ENCODE measurements around the gene HMGN5. TPM values are rescaled to one million over a fixed set of nuclear protein-coding genes. Genes with fewer than 3 reads are reported as not detected.

Gene HMGN5
- polyA plus RNA-seq, 1 donor from 2014 or later = 0.45 TPM

DNA sequence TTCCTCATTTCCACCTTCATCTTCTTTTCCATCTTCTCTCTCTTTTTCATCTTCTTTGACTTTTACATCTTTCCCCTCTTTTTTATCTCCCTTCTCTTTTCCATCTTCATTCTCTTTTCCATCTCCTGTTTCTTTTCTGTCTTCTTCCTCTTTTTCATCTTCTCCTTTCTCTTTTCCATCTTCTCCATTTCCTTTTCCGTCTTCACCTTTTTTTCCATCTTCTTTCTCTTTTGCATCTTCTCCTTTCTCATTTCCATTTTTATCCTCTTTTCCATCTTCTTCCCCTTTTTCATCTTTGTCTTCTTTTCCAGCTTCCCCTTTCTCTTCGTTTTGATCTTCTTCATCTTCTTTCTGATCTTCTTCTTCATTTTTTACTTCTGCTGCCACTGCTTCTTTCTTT, 87.0 kb downstream of the HMGN5 start:
- H3K9me3 ChIP-seq (ENCODE audit: low read length) = no peaks in the 10 kb centered on the region
- H3K27ac ChIP-seq (ENCODE audit: low read length) = no peak overlapping the region
- H3K4me3 ChIP-seq (ENCODE audit: low read length) = no peak overlapping the region
- H2AFZ ChIP-seq (ENCODE audit: low read depth, low read length) = no peak overlapping the region
- H3K36me3 ChIP-seq (ENCODE audit: insufficient read depth, low read length) = no peaks in the 10 kb centered on the region
- no peak overlapping the region for H3K9ac ChIP-seq (ENCODE audit: low read length)
- H3K4me2 ChIP-seq (ENCODE audit: low read length) = no peak overlapping the region
- no peaks in the 10 kb centered on the region for H4K20me1 ChIP-seq (ENCODE audit: insufficient read depth)
- no peaks in the 10 kb centered on the region for H3F3A ChIP-seq (ENCODE audit: insufficient read depth, low read length, poor library complexity, severe bottlenecking)
- TF ChIP-seq SMC3 (conservative IDR thresholded peaks at IDR 0.05; ENCODE audit: poor library complexity) = no peak
- no peaks in the 10 kb centered on the region for H3K9me2 ChIP-seq (ENCODE audit: insufficient read depth, low read length)
- no peaks in the 10 kb centered on the region for H3K79me2 ChIP-seq (replicated peaks; ENCODE audit: insufficient read depth, low read length)
- H3K27me3 ChIP-seq (ENCODE audit: insufficient read depth, low read depth, low read length) = no peaks in the 10 kb centered on the region

DNA sequence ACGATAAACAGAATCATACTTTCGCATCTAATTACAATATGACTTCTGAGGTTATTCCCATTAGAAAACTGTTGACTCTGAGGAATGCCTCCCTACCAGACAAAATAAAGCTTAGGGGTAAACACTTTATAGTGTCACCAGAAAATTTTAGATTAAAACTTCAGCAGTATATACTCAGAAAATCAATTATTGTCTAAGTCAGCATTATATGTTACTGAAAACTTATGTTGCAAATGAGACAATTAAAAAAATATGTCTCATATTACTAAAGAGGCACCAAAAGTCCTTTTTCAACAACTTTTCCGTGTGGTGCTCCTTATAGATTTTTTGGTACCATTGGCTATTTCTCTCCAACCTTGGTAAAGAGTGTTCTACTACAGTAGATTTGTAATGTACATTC, 91.4 kb downstream of the HMGN5 start:
- Histone ChIP-seq H3F3A (ENCODE audit: insufficient read depth, low read length, poor library complexity, severe bottlenecking) (no peaks in the 10 kb centered on the region), H3K4me3 (ENCODE audit: low read length) (no peak overlapping the region), H3K4me2 (ENCODE audit: low read length) (no peak overlapping the region), H2AFZ (ENCODE audit: low read depth, low read length) (no peak overlapping the region), H3K79me2 (replicated peaks; ENCODE audit: insufficient read depth, low read length) (no peaks in the 10 kb centered on the region), H3K36me3 (ENCODE audit: insufficient read depth, low read length) (no peaks in the 10 kb centered on the region), H3K27ac (ENCODE audit: low read length) (no peak overlapping the region), H4K20me1 (ENCODE audit: insufficient read depth) (no peaks in the 10 kb centered on the region), H3K9me3 (ENCODE audit: low read length) (no peaks in the 10 kb centered on the region), H3K9ac (ENCODE audit: low read length) (no peak overlapping the region), H3K27me3 (ENCODE audit: insufficient read depth, low read depth, low read length) (no peaks in the 10 kb centered on the region), H3K9me2 (ENCODE audit: insufficient read depth, low read length) (no peaks in the 10 kb centered on the region)
- no peak for TF ChIP-seq EP300 (conservative IDR thresholded peaks at IDR 0.05; ENCODE audit: poor library complexity, severe bottlenecking)
- no peak for TF ChIP-seq TAF1 (IDR thresholded peaks at IDR 0.05; ENCODE audit: low read depth)
- no peak for TF ChIP-seq RAD21 (conservative IDR thresholded peaks at IDR 0.05)
- TF ChIP-seq, protein P1, sequence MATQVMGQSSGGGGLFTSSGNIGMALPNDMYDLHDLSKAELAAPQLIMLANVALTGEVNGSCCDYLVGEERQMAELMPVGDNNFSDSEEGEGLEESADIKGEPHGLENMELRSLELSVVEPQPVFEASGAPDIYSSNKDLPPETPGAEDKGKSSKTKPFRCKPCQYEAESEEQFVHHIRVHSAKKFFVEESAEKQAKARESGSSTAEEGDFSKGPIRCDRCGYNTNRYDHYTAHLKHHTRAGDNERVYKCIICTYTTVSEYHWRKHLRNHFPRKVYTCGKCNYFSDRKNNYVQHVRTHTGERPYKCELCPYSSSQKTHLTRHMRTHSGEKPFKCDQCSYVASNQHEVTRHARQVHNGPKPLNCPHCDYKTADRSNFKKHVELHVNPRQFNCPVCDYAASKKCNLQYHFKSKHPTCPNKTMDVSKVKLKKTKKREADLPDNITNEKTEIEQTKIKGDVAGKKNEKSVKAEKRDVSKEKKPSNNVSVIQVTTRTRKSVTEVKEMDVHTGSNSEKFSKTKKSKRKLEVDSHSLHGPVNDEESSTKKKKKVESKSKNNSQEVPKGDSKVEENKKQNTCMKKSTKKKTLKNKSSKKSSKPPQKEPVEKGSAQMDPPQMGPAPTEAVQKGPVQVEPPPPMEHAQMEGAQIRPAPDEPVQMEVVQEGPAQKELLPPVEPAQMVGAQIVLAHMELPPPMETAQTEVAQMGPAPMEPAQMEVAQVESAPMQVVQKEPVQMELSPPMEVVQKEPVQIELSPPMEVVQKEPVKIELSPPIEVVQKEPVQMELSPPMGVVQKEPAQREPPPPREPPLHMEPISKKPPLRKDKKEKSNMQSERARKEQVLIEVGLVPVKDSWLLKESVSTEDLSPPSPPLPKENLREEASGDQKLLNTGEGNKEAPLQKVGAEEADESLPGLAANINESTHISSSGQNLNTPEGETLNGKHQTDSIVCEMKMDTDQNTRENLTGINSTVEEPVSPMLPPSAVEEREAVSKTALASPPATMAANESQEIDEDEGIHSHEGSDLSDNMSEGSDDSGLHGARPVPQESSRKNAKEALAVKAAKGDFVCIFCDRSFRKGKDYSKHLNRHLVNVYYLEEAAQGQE (IDR thresholded peaks at IDR 0.05; ENCODE audit: borderline replicate concordance) = no peak
- TF ChIP-seq EZH2 (IDR thresholded peaks at IDR 0.05; ENCODE audit: borderline replicate concordance, insufficient read depth, low read length, poor library complexity, severe bottlenecking) = no peak
- no peak for TF ChIP-seq POLR2AphosphoS5 (IDR thresholded peaks at IDR 0.05)
- no peak for TF ChIP-seq SMC3 (conservative IDR thresholded peaks at IDR 0.05; ENCODE audit: poor library complexity)
- TF ChIP-seq MXI1 (conservative IDR thresholded peaks at IDR 0.05; ENCODE audit: poor library complexity, severe bottlenecking) = no peak
- TF ChIP-seq, protein P2, sequence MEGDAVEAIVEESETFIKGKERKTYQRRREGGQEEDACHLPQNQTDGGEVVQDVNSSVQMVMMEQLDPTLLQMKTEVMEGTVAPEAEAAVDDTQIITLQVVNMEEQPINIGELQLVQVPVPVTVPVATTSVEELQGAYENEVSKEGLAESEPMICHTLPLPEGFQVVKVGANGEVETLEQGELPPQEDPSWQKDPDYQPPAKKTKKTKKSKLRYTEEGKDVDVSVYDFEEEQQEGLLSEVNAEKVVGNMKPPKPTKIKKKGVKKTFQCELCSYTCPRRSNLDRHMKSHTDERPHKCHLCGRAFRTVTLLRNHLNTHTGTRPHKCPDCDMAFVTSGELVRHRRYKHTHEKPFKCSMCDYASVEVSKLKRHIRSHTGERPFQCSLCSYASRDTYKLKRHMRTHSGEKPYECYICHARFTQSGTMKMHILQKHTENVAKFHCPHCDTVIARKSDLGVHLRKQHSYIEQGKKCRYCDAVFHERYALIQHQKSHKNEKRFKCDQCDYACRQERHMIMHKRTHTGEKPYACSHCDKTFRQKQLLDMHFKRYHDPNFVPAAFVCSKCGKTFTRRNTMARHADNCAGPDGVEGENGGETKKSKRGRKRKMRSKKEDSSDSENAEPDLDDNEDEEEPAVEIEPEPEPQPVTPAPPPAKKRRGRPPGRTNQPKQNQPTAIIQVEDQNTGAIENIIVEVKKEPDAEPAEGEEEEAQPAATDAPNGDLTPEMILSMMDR (IDR thresholded peaks at IDR 0.05; ENCODE audit: poor library complexity, severe bottlenecking) = no peak

DNA sequence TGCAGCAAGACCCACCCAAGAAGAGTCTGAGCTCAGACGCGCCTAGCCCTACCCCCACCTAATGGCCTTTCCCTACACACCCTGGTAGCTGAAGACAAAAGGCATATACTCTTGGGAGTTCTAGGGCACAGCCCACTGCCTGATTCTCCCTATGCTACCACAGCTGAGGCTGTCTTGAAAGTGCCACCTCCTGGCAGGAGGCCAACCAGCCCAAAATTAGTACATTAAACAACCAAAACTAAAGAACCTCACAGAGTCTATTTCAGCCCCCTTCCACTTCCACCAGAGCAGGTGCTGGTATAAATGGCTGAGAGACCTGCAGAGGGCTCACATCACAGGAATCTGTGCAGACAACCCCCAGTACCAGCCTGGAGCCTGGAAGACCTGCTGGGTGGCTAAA, 119.1 kb downstream of the HMGN5 start:
- no peak overlapping the region for H3K9ac ChIP-seq (ENCODE audit: low read length)
- H4K20me1 ChIP-seq (ENCODE audit: insufficient read depth) = no peaks in the 10 kb centered on the region
- H3F3A ChIP-seq (ENCODE audit: insufficient read depth, low read length, poor library complexity, severe bottlenecking) = no peaks in the 10 kb centered on the region
- no peaks in the 10 kb centered on the region for H3K9me3 ChIP-seq (ENCODE audit: low read length)
- H3K27ac ChIP-seq (ENCODE audit: low read length) = no peak overlapping the region
- no peak overlapping the region for H2AFZ ChIP-seq (ENCODE audit: low read depth, low read length)
- H3K36me3 ChIP-seq (ENCODE audit: insufficient read depth, low read length) = no peaks in the 10 kb centered on the region
- no peak overlapping the region for H3K4me3 ChIP-seq (ENCODE audit: low read length)
- no peaks in the 10 kb centered on the region for H3K9me2 ChIP-seq (ENCODE audit: insufficient read depth, low read length)
- no peak overlapping the region for H3K4me2 ChIP-seq (ENCODE audit: low read length)
- TF ChIP-seq, protein P2 (IDR thresholded peaks at IDR 0.05; ENCODE audit: poor library complexity, severe bottlenecking) = no peak
- TF ChIP-seq RAD21 (conservative IDR thresholded peaks at IDR 0.05) (no peak), TAF1 (IDR thresholded peaks at IDR 0.05; ENCODE audit: low read depth) (no peak), EP300 (conservative IDR thresholded peaks at IDR 0.05; ENCODE audit: poor library complexity, severe bottlenecking) (no peak), POLR2AphosphoS5 (IDR thresholded peaks at IDR 0.05) (no peak), EZH2 (IDR thresholded peaks at IDR 0.05; ENCODE audit: borderline replicate concordance, insufficient read depth, low read length, poor library complexity, severe bottlenecking) (no peak), SMC3 (conservative IDR thresholded peaks at IDR 0.05; ENCODE audit: poor library complexity) (no peak), MXI1 (conservative IDR thresholded peaks at IDR 0.05; ENCODE audit: poor library complexity, severe bottlenecking) (no peak)
- TF ChIP-seq, protein P1 (IDR thresholded peaks at IDR 0.05; ENCODE audit: borderline replicate concordance) = no peak
- no peaks in the 10 kb centered on the region for H3K27me3 ChIP-seq (ENCODE audit: insufficient read depth, low read depth, low read length)
- no peaks in the 10 kb centered on the region for H3K79me2 ChIP-seq (replicated peaks; ENCODE audit: insufficient read depth, low read length)
